NOMO-1 treated with dmso at 0.1 percent for 144 hours (cell line): ENCODE results near the gene MRAS.
"Not testable (repeated sequence)": the region's sequence is repeated elsewhere in the genome, so short reads cannot be mapped to it uniquely, and the experiment has no call there.

ENCODE experiments used
- DNase-seq: peaks from one replicate; lab custom pipeline; 2025; ENCODE audit not compliant: unreplicated experiment; lab: John Stamatoyannopoulos, UW

MRAS gene

DNA sequence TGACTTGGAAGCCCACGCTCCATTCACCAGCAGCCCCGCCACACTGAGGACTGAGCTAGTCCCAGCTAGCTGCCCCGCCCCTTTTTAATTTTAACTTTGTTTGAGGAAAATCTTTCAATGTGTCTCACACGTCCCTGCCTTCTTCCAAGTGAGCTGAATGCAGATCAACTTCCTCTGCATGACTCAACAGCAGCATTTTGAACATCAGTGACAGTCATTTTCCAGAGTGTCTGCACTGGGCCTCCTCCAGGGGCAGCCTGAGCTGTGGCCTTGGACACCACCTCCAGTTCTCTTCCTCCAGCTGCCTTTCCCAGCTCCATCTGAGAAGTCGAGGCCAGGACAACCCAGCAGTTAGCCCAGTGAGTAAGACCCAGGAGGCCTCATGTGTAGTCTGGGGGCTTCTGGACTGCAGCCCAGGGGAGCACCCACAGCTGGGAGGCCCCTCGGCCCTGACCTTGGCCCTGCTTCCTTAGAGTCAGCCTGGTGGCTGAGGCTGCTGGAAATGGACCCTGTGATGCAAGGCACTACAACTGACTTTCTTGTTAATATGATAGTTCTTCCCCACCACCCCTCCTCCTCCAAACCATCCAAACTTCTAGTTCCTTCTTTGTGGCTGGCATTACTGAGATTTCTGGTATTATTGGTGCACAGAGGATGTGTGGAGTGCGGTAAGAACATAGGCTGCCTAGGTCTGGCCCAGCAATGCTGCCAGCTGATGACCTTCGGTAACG is 64.6 kb downstream of the MRAS start:
- peak; percentile 91 for DNase-seq

DNA sequence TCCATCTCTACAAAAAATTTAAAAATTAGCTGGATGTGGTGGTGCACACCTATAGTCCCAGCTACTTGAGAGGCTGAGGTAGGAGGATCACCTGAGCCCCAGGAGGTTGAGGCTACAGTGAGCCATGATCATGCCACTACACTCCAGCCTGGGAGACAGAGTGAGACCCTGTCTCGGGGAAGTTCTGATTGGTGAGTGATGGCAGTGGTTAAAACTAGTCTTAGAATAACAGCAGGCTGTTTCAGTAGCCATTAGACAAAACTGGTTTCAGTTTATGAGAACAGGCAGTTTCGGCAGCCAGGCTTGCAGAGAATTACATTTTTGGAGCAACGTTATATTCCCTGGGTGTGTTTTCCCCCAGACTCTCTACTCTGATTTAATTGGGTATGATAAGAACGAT is 67.9 kb downstream of the MRAS start:
- not testable (repeated sequence) for DNase-seq

DNA sequence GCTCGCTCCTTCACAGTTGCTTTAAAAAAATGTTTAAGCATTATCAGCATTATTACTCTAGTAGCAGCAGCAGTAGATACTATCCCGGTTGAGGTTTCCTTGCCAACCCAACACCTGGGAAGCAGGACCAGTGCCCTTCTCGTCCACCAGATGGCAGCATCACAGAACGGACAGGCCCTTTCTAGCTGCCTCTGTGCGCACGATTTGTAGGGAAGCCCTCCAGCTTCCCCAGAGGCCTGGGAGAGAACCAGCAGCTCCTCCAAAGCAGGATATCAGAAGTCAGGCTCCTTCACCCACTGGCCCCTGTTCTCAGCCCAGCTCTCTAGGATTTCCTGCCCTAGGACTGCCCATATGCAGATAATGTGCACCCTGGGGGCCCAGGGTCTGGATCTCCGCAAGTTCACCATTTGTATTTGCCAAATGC is 69.2 kb downstream of the MRAS start:
- DNase-seq, result peak; percentile 79

DNA sequence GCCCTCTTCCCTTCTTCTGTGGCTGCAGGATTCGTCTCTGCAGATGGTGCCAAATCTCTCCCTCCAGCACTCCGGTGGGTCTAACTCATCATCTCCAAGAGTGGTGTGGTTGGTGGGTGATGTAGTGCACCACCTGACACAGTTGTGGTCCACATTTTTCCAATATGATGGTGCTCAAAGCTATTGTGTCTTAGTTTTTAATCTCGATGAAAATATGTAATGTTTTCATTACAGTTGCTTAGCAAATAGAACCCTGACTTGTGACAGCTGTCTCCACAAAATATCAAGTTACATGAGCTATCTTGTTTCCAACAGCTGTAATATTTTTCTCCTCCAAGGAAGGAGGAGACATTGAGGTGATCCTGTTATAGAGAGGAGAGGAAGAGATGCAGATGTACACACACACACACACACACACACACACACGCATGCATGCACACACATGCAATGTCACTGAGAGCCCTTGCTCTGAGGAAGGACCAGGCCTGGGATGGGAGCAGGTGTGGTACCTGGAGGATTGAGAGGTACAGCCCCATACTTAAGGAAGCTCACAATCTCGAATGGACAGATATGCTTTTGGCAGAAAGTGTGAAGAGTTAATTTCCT is 70.3 kb downstream of the MRAS start:
- no peak for DNase-seq

DNA sequence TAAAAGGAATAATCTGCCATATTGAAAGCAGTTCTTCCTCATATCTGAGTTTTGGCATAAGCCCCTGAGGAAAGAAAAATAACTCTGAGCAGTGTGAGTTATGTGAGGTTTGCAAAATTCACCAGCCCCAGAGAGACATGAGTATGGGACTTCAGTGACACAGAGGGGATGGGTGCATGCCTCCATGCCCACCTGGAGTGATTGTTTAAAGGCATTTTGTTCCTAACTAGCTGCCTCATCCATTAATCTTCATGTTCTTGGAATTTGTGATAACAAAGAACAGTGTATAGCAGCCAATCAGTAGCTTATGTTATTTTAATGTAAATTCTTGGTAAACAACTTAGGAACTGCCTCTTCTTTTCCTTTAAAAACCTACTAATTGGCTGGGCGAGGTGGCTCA is 74.9 kb downstream of the MRAS start:
- no peak for DNase-seq

DNA sequence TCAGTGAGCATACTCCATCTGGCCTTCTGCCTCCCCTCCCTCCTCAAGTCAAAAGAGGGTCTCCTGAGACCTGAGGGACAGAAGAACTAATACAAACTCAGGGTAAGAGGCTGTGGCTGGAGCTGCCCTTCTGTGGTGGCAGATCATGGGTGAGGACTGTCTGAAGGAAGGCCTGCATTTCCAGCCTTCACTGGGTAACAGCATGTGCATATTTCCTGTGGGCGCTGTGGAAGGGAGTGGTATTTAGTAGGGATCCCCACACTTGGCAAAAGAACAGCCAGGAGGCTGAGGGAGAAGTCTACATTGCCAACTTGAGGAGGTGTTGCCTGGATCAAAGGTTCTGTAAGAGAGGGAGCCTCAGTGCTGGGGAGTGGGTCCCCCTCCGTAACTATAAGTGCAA is 75.9 kb downstream of the MRAS start:
- no peak for DNase-seq

DNA sequence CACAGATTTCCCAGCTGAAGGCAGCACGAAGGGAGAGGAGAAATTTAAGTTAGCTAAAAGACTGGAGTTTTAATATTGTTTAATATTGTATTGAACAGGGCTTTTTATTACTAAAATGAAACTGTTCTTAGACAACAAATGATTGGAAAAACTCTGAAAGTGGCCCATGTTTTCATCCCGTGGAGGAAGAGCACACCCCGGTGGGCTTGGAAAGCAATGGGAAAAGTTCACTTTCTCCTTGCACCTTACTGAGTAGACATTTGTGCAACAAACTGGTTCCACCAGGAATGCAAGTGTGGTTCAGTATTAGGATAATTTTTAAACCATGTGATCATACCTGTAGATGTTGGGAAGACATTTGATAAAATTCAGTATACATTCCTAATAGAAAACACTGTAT is 77.8 kb downstream of the MRAS start:
- no peak for DNase-seq

DNA sequence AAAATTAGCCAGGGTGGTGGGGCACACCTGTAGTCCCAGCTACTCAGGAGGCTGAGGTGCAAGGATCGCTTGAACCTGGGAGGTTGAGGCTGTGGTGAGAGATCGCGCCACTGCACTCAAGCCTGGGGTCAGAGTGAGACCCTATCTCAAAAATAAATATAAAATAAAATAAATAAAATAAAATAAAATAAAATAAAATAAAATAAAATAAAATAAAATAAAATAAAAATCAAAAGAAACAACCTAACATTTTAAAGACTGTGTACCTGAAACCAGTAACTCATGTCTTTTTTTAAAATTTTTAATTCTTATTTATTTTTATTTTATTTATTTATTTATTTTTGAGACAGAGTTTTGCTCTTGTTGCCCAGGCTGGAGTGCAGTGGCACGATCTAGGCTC is 78.4 kb downstream of the MRAS start:
- DNase-seq, result not testable (repeated sequence)

DNA sequence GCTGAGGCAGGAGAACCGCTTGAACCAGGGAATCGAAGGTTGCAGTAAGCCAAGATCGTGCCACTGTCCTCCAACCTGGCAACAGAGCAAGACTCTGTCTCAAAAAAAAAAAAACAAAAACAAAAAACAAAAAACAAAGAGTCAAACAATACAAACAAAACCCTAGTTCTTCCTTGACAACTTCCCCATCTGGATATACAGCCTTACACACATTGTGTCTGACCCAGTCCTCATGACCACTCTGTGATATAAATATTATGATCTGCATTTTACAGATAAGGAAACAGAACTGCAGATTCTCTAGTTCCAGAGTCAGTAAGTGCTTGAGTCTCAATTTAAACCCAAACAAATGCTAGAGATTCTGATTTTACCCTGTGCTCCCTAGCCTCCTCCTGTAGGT is 81.3 kb downstream of the MRAS start:
- DNase-seq, result no peak

DNA sequence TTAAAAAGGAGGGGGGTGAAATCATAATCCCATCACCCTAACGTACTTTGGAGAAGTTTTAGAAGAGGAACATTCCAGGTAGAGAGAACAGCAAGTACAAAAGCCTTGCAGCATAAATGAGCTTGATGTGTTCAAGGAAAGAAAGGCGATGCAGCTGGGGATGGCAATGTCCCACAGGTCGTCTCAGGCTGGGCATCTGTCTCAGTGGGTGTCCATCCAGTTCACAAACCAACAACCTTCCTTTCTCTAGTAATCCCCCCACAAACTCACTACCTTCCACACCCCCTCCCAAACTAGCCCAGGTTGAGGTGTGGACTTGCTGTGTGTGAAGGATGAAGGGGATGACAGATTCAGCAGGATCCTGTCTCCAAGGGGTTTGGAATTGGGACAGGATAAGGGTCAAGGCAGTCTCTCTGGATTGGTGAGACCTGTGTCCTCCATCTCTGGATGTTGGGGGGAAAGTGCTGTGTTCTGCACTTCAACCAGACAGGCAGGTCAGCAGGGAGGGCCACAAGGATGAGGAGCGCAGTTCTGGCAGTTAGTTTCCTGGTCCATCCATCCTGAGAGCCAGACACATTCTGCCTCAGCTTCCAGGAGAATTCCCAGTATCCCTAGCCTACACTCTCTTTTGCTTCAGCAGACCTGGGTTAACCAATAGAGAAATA is 84.3 kb downstream of the MRAS start:
- DNase-seq, result no peak

DNA sequence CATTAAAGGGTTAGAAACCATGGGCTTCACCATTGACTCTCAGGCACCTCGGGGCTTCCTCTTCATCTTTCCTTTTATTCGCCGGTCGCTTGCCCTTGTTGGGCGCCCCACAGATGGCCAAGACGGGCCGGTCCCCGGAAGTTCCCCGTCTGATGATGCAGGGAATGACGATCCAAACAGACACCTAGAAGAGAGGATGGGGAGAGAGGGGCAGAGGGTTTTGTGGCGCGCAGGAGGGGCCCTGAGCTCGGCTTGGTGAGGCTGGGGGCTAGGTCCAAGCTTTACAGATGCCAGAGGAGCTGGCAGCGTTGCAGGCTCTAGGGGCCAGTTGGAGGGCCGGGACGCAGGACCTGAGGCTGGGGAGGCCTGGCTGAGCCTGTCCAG is 85.5 kb downstream of the MRAS start:
- no peak for DNase-seq

DNA sequence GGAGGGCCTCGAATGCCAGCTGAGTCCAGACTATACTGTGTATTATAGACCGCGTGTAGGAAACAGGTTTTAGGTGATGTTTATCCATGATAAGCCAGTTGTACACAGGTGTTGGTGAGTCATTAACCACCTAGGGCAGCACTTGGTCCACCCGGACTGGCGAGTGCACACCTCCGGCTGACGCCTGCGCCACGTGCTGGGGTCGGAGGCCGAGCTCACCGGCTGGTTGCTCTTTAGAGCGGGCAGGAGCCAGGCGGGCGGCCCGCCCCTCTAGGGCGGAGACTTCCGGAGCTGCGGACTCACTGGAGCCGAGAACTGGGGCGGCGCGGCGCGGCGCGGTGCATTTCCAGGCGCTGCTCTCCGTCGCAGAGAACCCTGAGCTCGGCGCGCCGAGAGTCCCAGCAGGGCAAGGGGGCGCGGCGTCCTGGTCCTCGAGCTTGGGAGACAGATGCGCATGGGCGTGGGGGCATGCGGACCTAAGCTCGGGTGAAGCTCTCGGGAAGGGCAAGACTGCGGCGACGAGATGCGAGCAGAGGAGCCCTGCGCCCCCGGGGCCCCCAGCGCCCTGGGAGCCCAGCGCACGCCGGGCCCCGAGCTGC is 86.0 kb downstream of the MRAS start, which contains the start of gene ESYT3:
TSS of gene ESYT3 (plus strand) at position 341 of the 599 bp plus-strand sequence. CDS start at position 524, 183 bp downstream.
- peak; percentile 80 for DNase-seq

DNA sequence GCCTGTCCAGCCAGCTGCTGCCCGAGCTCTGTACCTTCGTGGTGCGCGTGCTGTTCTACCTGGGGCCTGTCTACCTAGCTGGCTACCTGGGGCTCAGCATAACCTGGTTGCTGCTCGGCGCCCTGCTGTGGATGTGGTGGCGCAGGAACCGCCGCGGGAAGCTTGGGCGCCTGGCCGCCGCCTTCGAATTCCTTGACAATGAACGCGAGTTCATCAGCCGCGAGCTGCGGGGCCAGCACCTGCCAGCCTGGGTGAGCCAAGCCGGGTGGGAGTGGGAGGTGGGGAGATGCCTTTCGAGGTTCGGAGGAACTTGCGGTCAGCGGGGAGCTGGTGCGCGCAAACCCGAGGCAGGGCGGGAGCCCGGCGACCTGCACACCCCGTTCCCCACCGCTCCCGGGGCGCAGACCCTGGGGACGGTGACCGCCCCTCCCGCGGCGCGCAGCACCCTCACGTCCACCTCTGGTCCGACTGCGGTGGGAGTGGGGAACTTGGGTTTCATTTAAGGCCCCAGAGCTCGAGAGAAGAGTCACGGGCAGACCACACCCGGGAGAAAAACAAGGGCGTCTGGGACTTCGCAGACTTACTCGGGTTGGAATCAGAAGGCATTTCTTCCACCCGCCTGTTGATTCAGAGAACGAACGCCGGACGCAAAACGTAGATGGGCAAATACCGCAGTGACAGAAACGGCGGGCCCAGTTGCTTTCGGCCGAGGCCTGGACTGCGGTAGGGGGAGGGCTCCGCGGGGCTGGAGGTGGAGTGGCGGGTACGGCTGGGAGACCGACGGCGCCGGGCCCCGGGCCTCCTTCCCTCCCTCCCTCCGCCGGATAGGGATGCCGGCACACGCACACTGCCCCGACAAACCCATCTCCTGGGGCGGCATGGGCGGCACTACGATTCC is 86.7 kb downstream of the MRAS start:
- DNase-seq, result no peak

DNA sequence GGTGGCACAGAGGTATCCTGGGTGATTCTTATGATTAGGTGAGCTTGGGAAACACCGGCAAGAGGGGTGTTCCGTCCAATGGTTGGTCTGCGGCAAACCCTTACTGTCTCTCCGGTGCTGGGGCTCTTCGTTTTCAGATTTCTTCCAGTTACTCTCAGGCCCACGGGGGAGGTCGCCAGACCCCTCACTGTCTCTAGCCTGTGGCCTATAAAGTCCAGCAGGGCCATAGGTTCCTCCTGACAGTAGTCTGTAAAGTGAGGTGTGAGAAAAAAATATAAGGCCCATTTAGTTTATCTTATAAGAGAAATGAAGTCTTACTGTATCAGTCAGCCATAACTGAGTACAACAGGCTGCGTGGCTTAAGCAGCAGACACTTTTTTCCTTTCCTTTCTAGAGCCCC is 87.5 kb downstream of the MRAS start:
- no peak for DNase-seq

DNA sequence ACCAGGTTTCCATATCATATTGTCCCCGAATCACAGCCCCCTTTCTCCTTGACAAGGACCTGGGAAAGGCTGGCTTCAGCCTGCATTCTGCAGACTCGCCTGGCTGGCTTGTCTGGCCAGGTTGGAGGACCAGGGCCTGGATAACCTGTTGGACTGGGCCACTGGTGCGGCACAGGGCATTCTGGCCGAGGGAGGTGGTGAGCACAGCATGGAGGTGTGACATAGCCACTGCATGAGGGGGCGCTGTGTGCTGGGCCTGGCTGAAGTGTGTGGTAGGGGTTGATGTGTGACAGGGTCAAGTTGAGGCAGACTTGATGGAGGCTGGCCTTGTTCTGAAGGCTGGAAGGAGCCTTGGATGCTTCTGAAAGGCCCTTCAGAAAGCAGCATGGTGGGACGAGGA is 88.9 kb downstream of the MRAS start:
- no peak for DNase-seq

DNA sequence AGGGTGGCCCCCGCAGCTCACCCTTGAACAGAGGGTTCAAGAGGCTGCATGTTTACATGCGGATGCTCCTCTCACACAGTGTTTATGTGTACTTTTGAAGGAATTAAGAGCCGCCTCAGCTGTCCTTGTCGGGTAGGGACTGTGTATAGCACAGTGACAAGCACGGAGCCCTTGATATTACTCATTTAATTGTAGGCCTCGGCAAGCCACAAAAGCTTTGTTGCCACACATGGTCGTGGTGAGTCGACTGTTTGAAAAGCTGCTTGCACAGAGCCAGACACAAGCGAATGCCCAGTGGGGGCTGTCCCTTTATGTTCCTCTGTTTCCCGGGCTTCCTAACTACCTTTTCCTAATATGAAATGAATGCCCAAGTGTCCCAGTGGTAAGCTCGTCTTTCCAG is 90.5 kb downstream of the MRAS start:
- no peak for DNase-seq

DNA sequence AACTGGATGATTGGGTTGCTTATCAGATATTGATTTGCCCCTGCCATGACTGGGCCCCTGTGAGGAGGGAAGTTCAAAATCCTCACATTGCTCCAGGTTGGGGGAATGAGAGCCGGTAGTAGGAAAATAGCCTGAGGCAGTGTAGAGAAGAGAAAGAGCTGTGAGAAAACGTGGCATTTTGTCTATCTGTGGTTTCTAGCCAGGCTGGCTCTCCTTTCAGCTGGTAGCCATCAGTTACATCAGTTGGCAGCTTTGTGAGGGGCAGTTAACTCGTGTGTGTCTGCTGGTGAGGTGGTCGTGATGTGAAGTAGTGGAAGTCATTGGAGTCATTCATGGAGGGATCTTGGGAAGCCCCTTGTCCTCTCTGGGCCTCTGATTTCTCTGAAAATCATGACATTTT is 91.3 kb downstream of the MRAS start:
- no peak for DNase-seq

DNA sequence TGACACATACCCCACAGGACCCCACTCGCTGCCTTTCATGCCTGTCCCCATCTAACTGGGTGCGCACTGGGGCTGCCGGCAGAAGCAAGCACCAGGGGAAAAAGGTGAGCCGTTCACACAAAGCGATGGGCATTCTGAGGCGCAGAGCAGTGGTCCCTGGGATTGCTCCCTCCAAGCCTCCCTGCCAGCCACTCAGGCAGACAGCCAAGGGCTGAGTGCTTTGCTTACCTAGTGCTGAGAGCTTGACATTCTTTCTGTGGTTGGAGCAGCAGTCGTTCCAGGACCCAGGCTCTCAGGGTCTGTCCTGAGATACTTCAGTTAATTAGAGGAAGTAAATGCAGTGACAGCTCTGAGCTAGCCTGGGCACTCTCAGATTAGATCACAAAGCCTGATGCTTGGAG is 91.7 kb downstream of the MRAS start:
- no peak for DNase-seq

DNA sequence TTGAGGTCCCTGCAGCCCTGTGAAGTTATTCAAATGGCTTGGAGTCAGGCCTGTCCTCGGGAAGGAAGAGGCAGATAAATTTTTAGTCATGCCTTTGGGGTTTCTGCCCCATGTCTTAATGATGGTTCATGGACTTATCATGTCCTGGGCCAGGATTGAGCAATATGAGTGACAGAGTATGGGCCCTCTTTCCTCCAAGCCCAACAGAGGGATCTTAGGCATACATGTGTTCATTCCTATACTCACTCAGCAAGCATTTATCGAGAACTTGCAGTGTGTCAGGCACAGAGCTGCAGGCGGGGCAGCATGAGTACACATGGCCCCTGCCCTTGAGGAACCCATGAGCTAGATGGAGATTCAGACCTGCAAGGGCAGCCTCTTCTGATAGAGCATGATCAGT is 92.2 kb downstream of the MRAS start:
- DNase-seq, result no peak

DNA sequence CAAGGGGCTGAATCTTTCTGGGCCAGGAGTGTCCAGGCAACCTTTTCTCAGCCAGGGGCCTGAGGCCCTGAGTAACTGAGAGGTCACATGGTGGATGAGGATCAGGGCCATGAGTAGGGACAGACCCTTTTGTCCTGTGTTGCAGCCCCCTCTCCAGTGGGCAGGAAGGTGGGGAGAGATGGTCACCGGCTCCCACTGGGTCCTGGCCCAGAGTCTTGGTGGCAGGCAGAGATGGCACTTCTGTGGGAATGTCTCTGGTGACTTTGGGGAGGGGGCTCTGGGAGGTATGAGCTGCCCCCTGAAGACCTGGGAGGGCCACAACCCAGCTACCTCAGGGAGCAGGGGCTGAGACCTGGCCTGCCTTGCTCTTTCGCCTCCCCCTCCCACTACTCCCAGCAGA is 92.9 kb downstream of the MRAS start:
- DNase-seq, result no peak

DNA sequence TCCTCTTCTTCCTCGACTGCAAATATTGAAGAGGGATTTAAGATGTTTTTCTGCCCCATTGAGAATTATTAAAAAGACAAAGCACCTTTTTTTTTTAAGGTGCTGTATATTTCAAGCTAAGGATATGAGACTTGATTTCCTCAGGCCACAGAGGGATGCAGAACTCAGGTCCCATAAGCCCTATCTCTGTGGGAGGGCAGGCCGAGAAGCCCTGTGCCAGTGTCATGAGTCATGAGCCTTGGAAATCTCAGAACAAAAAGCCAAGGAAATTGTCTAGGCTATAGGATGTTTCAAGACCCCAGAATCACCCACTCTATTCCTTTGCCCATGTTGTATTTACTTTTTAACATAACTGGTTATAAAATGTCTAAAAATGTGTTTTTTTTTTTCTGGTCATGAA is 93.4 kb downstream of the MRAS start:
- DNase-seq, result no peak
